MCF 10A (cell line): ENCODE results near the gene NXPH3. TPM values are rescaled to one million over a fixed set of nuclear protein-coding genes. Genes with fewer than 3 reads are reported as not detected.

Source experiments
- BruUV-seq: library from RNA; stranded (reverse); fragments of 400-500 nt; replicated peaks from 2 replicates; lab custom pipeline; 2021; lab: Mats Ljungman, UMichigan
- CTCF ChIA-PET: fragments of 300-600 bp; sonication (Branson Sonifier 250); formaldehyde crosslinking; extraction: SDS; loops from one replicate; lab custom pipeline; 2021; ENCODE audit warnings: antibody characterized with exemption, inconsistent platforms; lab: Yijun Ruan, JAX
- POLR2A ChIA-PET: fragments of 300-600, 350-650 bp; sonication (Branson Sonifier 250); formaldehyde crosslinking; extraction: SDS; loops from one replicate; lab custom pipeline; 2020; ENCODE audit warnings: antibody characterized with exemption, inconsistent platforms; lab: Yijun Ruan, JAX
- DNase-seq: peaks from one replicate; pipeline ENCODE4 v3.0.0-alpha.2; 2018; ENCODE audit not compliant: unreplicated experiment
- H3K27ac Mint-ChIP-seq: one replicate; pipeline ENCODE4 v1.8.0; 2022; ENCODE audit warnings: mild to moderate bottlenecking, low read depth, mixed read lengths; ENCODE audit not compliant: unreplicated experiment
- H3K27me3 Mint-ChIP-seq: one replicate; pipeline ENCODE4 v1.8.0; 2022; ENCODE audit warnings: mixed read lengths; ENCODE audit not compliant: insufficient read depth, unreplicated experiment
- H3K36me3 Mint-ChIP-seq: one replicate; pipeline ENCODE4 v1.8.0; 2022; ENCODE audit warnings: mild to moderate bottlenecking, moderate library complexity, mixed read lengths; ENCODE audit not compliant: insufficient read depth, unreplicated experiment
- H3K4me1 Mint-ChIP-seq: one replicate; pipeline ENCODE4 v1.8.0; 2022; ENCODE audit warnings: mixed read lengths; ENCODE audit not compliant: insufficient read depth, unreplicated experiment
- H3K4me3 Mint-ChIP-seq: one replicate; pipeline ENCODE4 v1.8.0; 2022; ENCODE audit warnings: mild to moderate bottlenecking, moderate library complexity, mixed read lengths; ENCODE audit not compliant: unreplicated experiment
- H3K9me3 Mint-ChIP-seq: one replicate; pipeline ENCODE4 v1.8.0; 2022; ENCODE audit warnings: mixed read lengths; ENCODE audit not compliant: unreplicated experiment
- intact Hi-C: fragments of 100-400 bp; cut with micrococcal nuclease; formaldehyde crosslinking; loops from 2 replicates; pipeline ENCODE4 v1.14.1; 2022
- total RNA-seq: library from RNA; stranded (reverse); gene quantifications from 2 replicates; pipeline ENCODE4 v1.2.3, GENCODE V29; 2022
- TF ChIP-seq, protein P1 (sequence below): fragments of 200-600 bp; IDR thresholded peaks from one replicate; pipeline ENCODE4 v1.8.0; 2022; ENCODE audit warnings: antibody characterized with exemption, mild to moderate bottlenecking; ENCODE audit not compliant: unreplicated experiment

The NXPH3 gene
- total RNA-seq, 1 experiment from 2014 or later, result not detected

DNA sequence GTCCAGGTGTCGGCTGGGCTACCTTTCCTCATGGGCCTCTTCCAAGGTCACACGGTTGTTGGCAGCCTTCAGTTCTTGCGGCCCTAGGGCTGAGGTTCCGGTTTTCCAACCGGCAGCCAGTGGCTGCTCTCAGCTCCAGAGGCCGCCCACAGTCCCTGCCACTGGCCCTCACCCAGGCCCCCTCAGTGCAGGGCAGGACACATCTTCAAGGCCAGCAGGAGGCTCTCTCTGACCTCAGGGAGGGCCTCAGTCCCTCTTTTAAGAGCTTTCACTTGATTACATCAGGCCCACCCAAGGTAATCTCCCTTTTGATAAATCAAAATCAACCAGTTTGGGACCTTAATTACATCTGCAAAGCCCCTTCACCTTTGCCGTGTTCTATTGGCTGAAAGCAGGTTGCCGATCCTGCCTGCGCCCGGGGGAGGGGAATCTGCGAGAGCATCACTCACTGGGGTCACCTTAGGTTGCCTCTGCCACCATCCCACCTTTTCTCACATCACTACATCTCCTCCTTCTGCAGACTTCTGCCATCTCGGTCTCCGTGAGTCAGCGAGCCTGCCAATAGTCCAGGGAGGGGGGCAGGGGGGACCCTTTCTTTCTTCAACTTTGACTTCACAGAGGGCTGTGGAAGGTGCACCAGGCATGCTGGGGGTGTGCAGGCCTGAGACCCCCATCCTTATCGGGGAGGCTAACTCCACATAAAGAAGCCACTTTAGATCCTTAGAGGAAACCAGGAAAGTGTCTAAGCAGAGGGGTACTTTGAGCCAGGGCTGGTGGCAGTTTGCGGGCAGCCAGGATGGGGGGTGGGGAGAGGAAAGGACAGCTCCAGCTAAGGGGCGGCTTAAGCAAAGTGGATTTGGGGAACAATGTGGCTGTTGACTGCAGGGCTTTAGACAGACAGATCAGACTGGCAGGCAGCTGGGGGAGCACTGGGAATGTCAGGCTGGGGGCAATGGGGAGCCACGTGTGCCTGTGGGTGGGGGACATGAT is 28.8 kb upstream of the NXPH3 start:
- DNase-seq, result no peak
- no TSS peak for BruUV-seq
- Mint-ChIP-seq H3K27ac (no peak overlapping the region), H3K4me1 (peaks cover 25% of the 10 kb centered on the region), H3K9me3 (no peaks in the 10 kb centered on the region), H3K36me3 (no peaks in the 10 kb centered on the region), H3K27me3 (no peaks in the 10 kb centered on the region), H3K4me3 (no peak overlapping the region)
- ChIA-PET POLR2A (interaction anchor here (1.0 kb wide), 1 partner anchor 31 kb away, joined by 3 read pairs; no protein-coding TSS in a partner anchor), CTCF (interaction anchor here (1.0 to 1.6 kb wide), 3 partner anchors 9 to 112 kb away, joined by 3 to 5 read pairs (median 5); no protein-coding TSS in a partner anchor)
- TF ChIP-seq, protein P1, sequence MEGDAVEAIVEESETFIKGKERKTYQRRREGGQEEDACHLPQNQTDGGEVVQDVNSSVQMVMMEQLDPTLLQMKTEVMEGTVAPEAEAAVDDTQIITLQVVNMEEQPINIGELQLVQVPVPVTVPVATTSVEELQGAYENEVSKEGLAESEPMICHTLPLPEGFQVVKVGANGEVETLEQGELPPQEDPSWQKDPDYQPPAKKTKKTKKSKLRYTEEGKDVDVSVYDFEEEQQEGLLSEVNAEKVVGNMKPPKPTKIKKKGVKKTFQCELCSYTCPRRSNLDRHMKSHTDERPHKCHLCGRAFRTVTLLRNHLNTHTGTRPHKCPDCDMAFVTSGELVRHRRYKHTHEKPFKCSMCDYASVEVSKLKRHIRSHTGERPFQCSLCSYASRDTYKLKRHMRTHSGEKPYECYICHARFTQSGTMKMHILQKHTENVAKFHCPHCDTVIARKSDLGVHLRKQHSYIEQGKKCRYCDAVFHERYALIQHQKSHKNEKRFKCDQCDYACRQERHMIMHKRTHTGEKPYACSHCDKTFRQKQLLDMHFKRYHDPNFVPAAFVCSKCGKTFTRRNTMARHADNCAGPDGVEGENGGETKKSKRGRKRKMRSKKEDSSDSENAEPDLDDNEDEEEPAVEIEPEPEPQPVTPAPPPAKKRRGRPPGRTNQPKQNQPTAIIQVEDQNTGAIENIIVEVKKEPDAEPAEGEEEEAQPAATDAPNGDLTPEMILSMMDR, result no peak
- intact Hi-C loops, result no loop called here

DNA sequence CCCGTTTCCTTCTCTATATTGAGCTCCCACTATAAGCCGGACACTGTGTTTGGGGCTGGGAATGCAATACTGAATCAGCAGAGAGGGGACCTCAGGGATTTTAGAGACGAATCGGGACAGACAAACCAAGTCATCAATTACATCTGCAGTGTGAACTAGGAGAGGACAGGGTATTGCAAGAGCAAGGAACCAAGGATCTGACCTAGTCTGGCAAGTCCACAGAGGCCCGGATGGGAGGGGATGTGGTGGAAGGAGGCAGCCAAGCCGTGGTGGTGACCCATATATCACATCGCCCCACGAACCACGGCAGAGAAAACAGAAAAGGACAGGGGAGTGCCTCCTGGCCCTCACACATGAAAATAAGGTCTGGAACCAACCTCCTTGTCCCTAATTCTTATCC is 28.1 kb upstream of the NXPH3 start:
- no peaks in the 10 kb centered on the region for H3K27me3 Mint-ChIP-seq
- H3K4me3 Mint-ChIP-seq, result no peak overlapping the region
- H3K36me3 Mint-ChIP-seq, result no peaks in the 10 kb centered on the region
- DNase-seq, result no peak
- H3K9me3 Mint-ChIP-seq, result no peaks in the 10 kb centered on the region
- H3K4me1 Mint-ChIP-seq, result peaks cover 29% of the 10 kb centered on the region
- H3K27ac Mint-ChIP-seq, result no peak overlapping the region
- no TSS peak for BruUV-seq
- TF ChIP-seq, protein P1, result no peak
- ChIA-PET POLR2A (no interaction called here), CTCF (interaction anchor here (1.1 to 1.6 kb wide), 3 partner anchors 8 to 135 kb away, joined by 3 to 5 read pairs (median 4); no protein-coding TSS in a partner anchor)
- intact Hi-C loops, result no loop called here

DNA sequence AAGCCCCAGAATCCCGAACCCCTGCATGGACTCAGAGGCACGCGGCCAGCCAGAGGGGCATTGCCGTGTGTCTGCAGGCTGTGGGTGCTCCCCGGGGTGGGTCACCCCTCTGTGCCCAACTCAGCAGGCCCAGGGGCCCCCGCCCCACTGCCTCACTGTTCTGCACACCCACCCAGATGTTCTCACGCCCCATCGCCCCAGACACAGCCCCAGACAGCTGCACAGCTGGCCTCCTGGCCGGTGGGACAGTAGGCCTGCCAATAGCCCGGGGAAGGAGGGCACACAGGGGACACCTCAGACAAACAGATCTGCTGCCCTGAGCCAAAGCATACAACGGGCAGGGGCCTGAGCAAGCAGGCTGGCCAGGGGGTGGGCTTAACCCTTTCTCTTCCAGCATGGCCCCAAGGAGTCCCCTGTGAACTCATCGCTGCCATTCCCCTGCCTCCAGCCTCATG is 27.6 kb upstream of the NXPH3 start:
- POLR2A ChIA-PET, result no interaction called here
- DNase-seq, result no peak
- intact Hi-C loops, result loop anchor here (1.0 kb wide), 2 partner anchors 52 to 113 kb away; no protein-coding TSS in a partner anchor
- Mint-ChIP-seq H3K27me3 (no peaks in the 10 kb centered on the region), H3K9me3 (no peaks in the 10 kb centered on the region), H3K36me3 (no peaks in the 10 kb centered on the region), H3K4me1 (peaks cover 31% of the 10 kb centered on the region), H3K4me3 (no peak overlapping the region), H3K27ac (no peak overlapping the region)
- TF ChIP-seq, protein P1, result no peak
- CTCF ChIA-PET, result interaction anchor here (0.6 to 1.6 kb wide), 6 partner anchors 8 to 136 kb away, joined by 3 to 6 read pairs (median 4); no protein-coding TSS in a partner anchor
- no TSS peak for BruUV-seq
